Measurements from ENCODE around the gene MARCKSL1.
"Not testable (repeated sequence)": the region's sequence is repeated elsewhere in the genome, so short reads cannot be mapped to it uniquely, and the experiment has no call there.

The MARCKSL1 gene

DNA sequence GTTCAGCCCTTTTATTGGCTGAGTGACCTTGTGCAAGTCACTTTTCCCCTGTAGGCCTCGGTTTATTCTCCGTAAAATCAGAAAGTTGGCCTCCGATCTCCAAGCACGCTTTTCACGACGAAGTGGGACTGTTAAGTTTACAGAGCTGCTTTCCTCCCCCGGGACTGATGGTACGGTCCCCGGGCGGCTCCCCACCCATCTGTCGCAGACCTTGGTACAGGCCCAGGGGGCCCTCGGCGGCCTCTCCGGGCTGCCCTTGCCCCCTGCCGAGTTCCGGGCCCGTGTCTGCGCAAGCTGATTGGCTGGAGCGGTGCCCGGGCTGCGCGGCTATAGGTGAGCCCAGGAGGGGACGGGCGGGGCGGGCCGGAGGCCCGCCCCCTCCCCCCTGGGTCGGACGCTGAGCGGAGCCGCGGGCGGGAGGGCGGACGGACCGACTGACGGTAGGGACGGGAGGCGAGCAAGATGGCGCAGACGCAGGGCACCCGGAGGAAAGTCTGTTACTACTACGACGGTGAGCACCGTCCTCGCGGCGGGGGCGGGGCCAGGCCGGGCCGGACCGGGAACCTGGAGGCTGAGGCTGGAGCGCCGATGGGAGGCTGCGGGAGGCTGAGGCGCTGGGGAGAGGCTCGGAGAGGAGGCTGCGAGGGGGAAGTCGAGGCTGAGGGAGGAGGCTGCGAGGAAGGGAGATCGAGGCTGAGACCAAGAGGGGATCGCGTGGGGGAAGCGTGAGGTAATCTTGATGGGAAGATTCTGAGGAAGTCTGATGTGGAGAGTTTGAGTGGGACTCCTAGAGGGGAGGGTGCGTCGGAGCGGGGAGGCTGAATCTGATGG lies 44.1 kb downstream of the MARCKSL1 start, which contains the start of gene HDAC1:
Gene HDAC1, plus strand, starts transcription at position 376 of the 831 bp plus-strand sequence. Its CDS starts 87 bp downstream, at position 463.
- no peak for TF ChIP-seq EZH2 (IDR thresholded peaks at IDR 0.05)
- TF ChIP-seq POLR2AphosphoS5 (IDR thresholded peaks at IDR 0.05; ENCODE audit: borderline replicate concordance, low read depth, low read length) = peak; percentile 81; the same call in 1 of the 2 replicates
- TF ChIP-seq FOXP2 (optimal IDR thresholded peaks at IDR 0.05; ENCODE audit: control extremely low read depth, extremely low read length, insufficient read depth) = peak; percentile 16
- Histone ChIP-seq H3K9ac (ENCODE audit: insufficient read length) (peak within 1 kb of the TSS; percentile 80), H3K9me3 (ENCODE audit: low read depth, low read length) (no peaks in the 10 kb centered on the region), H3K27ac (peak within 1 kb of the TSS; percentile 90), H3K36me3 (ENCODE audit: insufficient read depth, low read length) (peaks cover 17% of the 10 kb centered on the region), H3K4me3 (peak within 1 kb of the TSS; percentile 90)
- DNase-seq (ENCODE audit: low read depth, low spot score) = peak; percentile 70

DNA sequence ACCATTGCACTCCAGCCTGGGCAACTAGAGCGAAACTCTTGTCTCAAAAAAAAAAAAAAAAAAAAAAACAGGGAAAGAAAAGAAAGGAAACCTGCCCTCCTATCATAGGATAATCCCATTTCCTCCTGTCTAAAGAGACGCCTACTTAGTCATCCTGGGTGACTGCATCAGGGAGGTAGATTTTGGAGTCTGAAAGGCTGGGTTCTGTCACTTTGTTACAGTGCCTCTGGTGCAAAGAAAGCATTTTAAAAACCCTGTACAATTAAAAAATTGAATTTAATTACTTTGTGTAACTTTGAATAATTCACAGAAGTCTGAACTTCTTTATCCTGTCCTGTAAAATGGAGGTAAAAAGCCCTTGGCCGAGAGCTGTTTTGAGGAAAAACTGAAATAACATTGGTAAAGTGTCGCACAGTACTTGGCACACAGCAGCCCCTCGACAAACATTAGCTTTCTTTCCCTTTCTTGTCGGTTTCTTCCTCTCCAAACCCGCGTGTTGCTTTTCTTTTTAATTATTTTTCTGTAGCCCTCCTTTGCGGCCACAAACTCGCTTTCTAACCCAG lies 44.8 kb downstream of the MARCKSL1 start:
- Histone ChIP-seq H3K9me3 (ENCODE audit: low read depth, low read length) (no peaks in the 10 kb centered on the region), H3K36me3 (ENCODE audit: insufficient read depth, low read length) (peaks cover 11% of the 10 kb centered on the region), H3K27ac (peak overlapping the region; percentile 90), H3K4me3 (peak overlapping the region; percentile 90), H3K9ac (ENCODE audit: insufficient read length) (peak overlapping the region; percentile 80)
- TF ChIP-seq EZH2 (IDR thresholded peaks at IDR 0.05) (no peak), FOXP2 (optimal IDR thresholded peaks at IDR 0.05; ENCODE audit: control extremely low read depth, extremely low read length, insufficient read depth) (no peak), POLR2AphosphoS5 (IDR thresholded peaks at IDR 0.05; ENCODE audit: borderline replicate concordance, low read depth, low read length) (no peak)
- DNase-seq (ENCODE audit: low read depth, low spot score) = no peak

DNA sequence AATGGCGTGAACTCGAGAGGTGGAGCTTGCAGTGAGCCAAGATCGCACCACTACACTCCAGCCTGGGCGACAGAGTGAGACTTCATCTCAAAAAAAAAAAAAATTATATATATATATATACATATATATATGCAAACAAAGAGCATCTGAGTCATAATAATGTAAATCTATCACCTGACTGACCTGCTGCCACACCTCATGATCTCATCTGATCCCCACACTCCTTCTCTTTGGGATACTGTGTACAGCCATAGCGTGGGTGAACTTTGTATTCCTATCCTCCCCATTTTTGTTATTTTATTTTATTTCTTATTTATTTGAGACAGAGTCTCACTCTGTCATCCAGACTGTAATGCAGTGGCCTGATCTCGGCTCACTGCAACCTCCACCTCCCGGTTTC lies 46.8 kb downstream of the MARCKSL1 start:
- Histone ChIP-seq H3K27ac (no peak overlapping the region), H3K36me3 (ENCODE audit: insufficient read depth, low read length) (peaks cover 2% of the 10 kb centered on the region; the same call in 1 of the 2 replicates)

DNA sequence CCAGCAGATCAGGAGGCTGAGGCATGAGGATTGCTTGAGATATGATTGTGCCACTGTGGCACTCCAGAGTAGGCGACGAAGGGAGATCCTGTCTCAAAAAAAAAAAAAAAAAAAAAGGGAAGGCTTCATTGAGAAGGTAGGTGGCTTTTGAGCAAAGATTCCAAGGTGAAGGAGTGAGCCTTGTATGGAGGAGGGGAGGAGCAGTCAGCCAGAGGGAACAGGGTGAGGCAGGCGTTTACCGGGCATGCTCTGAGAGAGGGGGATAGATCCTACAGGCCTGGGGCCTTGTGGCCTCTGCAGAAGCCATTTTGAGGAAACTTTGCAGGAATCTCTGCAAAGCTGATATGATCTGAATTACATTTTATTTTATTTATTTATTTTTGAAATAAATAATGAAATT lies 49.3 kb downstream of the MARCKSL1 start:
- no peak for DNase-seq (ENCODE audit: low read depth, low spot score)
- Histone ChIP-seq H3K27ac (no peak overlapping the region), H3K9me3 (ENCODE audit: low read depth, low read length) (no peaks in the 10 kb centered on the region), H3K36me3 (ENCODE audit: insufficient read depth, low read length) (no peaks in the 10 kb centered on the region), H3K9ac (ENCODE audit: insufficient read length) (no peak overlapping the region), H3K4me3 (no peak overlapping the region)
- TF ChIP-seq POLR2AphosphoS5 (IDR thresholded peaks at IDR 0.05; ENCODE audit: borderline replicate concordance, low read depth, low read length) (no peak), FOXP2 (optimal IDR thresholded peaks at IDR 0.05; ENCODE audit: control extremely low read depth, extremely low read length, insufficient read depth) (no peak), EZH2 (IDR thresholded peaks at IDR 0.05) (no peak)

More for the DNA sequence above, 46.8 kb downstream of the MARCKSL1 start:
- DNase-seq (ENCODE audit: low read depth, low spot score) = no peak
- no peak for TF ChIP-seq POLR2AphosphoS5 (IDR thresholded peaks at IDR 0.05; ENCODE audit: borderline replicate concordance, low read depth, low read length)
- TF ChIP-seq FOXP2 (optimal IDR thresholded peaks at IDR 0.05; ENCODE audit: control extremely low read depth, extremely low read length, insufficient read depth) = no peak
- TF ChIP-seq EZH2 (IDR thresholded peaks at IDR 0.05) = no peak
- Histone ChIP-seq H3K9me3 (ENCODE audit: low read depth, low read length) (no peaks in the 10 kb centered on the region), H3K9ac (ENCODE audit: insufficient read length) (no peak overlapping the region), H3K4me3 (no peak overlapping the region)

DNA sequence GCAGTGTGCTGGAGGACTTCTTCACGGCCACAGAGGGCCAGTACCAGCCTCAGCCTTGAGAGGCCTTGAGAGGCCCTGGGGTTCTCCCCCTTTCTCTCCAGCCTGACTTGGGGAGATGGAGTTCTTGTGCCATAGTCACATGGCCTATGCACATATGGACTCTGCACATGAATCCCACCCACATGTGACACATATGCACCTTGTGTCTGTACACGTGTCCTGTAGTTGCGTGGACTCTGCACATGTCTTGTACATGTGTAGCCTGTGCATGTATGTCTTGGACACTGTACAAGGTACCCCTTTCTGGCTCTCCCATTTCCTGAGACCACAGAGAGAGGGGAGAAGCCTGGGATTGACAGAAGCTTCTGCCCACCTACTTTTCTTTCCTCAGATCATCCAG lies 50.4 kb downstream of the MARCKSL1 start:
- Histone ChIP-seq H3K9me3 (ENCODE audit: low read depth, low read length) (no peaks in the 10 kb centered on the region), H3K4me3 (no peak overlapping the region), H3K27ac (no peak overlapping the region), H3K36me3 (ENCODE audit: insufficient read depth, low read length) (no peaks in the 10 kb centered on the region), H3K9ac (ENCODE audit: insufficient read length) (no peak overlapping the region)
- no peak for TF ChIP-seq FOXP2 (optimal IDR thresholded peaks at IDR 0.05; ENCODE audit: control extremely low read depth, extremely low read length, insufficient read depth)
- no peak for TF ChIP-seq POLR2AphosphoS5 (IDR thresholded peaks at IDR 0.05; ENCODE audit: borderline replicate concordance, low read depth, low read length)
- TF ChIP-seq EZH2 (IDR thresholded peaks at IDR 0.05) = no peak
- DNase-seq (ENCODE audit: low read depth, low spot score) = no peak

DNA sequence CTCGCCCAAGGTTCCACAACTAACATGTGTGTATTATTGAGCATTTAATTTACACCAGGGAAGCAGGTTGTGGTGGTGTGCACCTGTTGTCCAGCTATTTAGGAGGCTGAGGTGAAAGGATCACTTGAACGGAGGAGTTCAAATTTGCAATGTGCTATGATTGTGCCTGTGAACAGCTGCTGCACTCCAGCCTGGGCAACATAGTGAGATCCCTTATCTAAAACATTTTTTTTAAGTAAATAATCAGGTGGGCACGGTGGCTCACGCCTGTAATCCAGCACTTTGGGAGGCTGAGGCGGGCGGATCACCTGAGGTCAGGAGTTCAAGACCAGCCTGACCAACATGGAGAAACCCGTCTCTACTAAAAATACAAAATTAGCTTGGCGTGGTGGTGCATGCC lies 51.3 kb downstream of the MARCKSL1 start:
- not testable (repeated sequence) for H3K27ac ChIP-seq; H3K4me3 ChIP-seq; DNase-seq (ENCODE audit: low read depth, low spot score); H3K9me3 ChIP-seq (ENCODE audit: low read depth, low read length); H3K36me3 ChIP-seq (ENCODE audit: insufficient read depth, low read length); H3K9ac ChIP-seq (ENCODE audit: insufficient read length)

Measured in SK-N-MC (cell line).